Ectodermal cell (in vitro differentiated cells): ENCODE results near the gene DNAI1.

ENCODE experiments used
- H3K27ac ChIP-seq: 2 replicates; pipeline ENCODE4 v1.7.0; 2013; ENCODE audit warnings: mild to moderate bottlenecking, low read depth, low read length; ENCODE audit not compliant: insufficient read depth, poor library complexity, severe bottlenecking
- H3K27me3 ChIP-seq: 2 replicates; pipeline ENCODE4 v1.7.0; 2013; ENCODE audit warnings: mild to moderate bottlenecking, low read length; ENCODE audit not compliant: insufficient read depth, control insufficient read depth, poor library complexity, severe bottlenecking
- H3K36me3 ChIP-seq: one replicate; pipeline ENCODE4 v1.7.0; 2013; ENCODE audit warnings: low read length; ENCODE audit not compliant: control insufficient read depth, insufficient read depth
- H3K4me1 ChIP-seq: one replicate; pipeline ENCODE4 v1.7.0; 2013; ENCODE audit warnings: low read length; ENCODE audit not compliant: control insufficient read depth, insufficient read depth
- H3K4me3 ChIP-seq: 2 replicates; pipeline ENCODE4 v1.7.0; 2013; ENCODE audit warnings: low read depth, low read length, control low read depth; ENCODE audit not compliant: insufficient read depth
- H3K9me3 ChIP-seq: 2 replicates; pipeline ENCODE4 v1.7.0; 2013; ENCODE audit warnings: mild to moderate bottlenecking, low read length, moderate library complexity; ENCODE audit not compliant: control insufficient read depth
- WGBS, 2 experiments: methylation state at CpG; one replicate each; pipeline ENCODE4 v1.1.7; 2013; ENCODE audit warnings: missing lambda C conversion rate in 2 of 2; 5-methylcytosine and 5-hydroxymethylcytosine counted together

The DNAI1 gene

DNA sequence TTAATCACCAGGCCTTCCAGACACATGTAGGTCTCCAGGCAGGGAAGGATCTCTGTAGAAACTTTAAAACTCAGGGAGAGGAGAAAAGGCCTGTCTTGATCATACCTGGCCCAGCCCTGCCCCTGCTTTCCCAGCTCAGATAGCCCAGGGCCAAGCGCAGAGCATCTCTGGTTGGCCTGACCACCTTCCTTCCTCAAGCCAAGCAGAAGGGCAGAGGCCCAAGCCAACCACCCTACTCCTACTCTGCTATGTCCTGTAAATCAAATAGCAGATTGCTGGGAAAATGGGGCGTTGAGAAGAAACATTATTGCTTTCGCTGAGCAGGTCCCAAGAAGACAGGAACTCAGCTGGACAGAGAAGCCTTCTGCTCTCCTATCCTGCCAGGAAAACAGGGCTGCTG, 49.9 kb downstream of the DNAI1 start:
- Histone ChIP-seq H3K27me3 (no peaks in the 10 kb centered on the region), H3K36me3 (no peaks in the 10 kb centered on the region), H3K4me1 (peaks cover 21% of the 10 kb centered on the region), H3K9me3 (no peaks in the 10 kb centered on the region), H3K4me3 (no peak overlapping the region), H3K27ac (no peak overlapping the region)
- 87 to 93% methylated on average over 3 of the region's 3 CpGs for WGBS, 2 experiments

DNA sequence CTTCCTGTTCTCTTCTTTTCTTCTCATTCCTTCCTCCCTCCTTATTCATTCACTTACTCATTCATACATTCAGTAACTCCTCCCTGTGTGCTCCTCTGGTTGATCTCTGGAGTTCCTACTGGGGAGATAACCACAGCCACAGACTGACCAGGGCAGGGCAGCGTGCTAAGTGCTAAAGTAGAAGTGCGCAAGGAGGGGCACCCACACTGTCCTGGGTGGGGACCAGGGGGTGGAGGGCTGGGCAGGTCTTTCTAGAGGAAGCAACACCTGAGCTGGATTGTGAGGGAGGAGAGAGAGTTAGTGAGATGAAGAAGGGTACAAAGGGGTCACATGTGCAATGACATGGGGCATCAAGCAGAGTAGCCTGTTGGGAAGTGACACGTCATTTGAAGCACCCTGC, 50.3 kb downstream of the DNAI1 start:
- no peak overlapping the region for H3K4me3 ChIP-seq
- H3K27ac ChIP-seq: no peak overlapping the region
- H3K36me3 ChIP-seq: no peaks in the 10 kb centered on the region
- peaks cover 22% of the 10 kb centered on the region for H3K4me1 ChIP-seq
- 96 to 99% methylated on average over 3 of the region's 3 CpGs for WGBS, 2 experiments
- H3K9me3 ChIP-seq: no peaks in the 10 kb centered on the region
- no peaks in the 10 kb centered on the region for H3K27me3 ChIP-seq

DNA sequence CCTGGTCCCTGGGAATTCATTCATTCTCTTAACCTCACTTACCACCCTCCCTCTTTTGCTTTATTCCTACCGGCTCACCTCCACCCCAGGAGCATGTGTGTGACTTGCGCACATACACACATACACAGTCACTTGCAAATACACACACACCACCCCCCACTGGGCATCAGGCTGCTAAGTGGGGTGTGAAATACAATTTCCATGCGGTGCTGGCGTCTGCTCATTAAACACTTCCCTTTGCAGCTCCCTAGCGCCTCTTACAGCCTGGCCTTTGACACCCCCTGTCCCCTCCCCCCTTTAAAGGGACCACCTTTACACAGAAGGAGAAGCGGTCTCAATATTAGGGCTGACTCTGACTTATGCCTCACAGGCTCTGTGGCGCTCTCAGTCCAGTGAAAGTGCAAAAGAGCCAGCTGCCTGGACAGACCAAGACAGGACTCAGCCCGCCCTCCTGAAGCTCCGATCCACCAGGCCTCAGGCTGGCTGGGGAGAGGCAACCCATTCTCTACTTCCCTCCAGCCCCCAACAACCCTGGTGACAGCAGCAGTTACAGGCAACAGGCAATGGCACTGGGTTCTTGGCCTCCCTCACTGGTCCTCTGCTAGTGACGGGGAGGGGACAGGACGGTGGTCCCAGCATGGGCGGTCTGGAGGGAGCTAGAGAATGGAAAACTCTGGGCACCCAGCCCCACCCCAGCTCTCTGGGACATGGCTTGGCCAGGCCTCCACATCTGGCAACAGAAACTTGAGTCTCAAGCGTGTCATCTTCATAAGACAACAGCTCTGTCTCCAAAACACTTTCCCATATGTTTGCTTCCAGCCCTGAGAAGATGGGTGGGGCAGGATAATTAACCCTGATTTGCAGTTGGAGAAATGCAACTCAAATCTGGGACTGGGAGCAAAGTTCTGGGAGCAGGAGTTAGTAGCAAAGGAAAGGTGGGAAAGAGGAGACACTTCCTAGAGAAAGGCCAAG, 52.2 kb downstream of the DNAI1 start:
- 75 to 77% methylated on average over 13 of the region's 13 CpGs for WGBS, 2 experiments
- peaks cover 25% of the 10 kb centered on the region for H3K4me1 ChIP-seq
- H3K4me3 ChIP-seq: no peak overlapping the region
- H3K9me3 ChIP-seq: no peaks in the 10 kb centered on the region
- H3K27me3 ChIP-seq: no peaks in the 10 kb centered on the region
- H3K36me3 ChIP-seq: no peaks in the 10 kb centered on the region
- H3K27ac ChIP-seq: no peak overlapping the region

DNA sequence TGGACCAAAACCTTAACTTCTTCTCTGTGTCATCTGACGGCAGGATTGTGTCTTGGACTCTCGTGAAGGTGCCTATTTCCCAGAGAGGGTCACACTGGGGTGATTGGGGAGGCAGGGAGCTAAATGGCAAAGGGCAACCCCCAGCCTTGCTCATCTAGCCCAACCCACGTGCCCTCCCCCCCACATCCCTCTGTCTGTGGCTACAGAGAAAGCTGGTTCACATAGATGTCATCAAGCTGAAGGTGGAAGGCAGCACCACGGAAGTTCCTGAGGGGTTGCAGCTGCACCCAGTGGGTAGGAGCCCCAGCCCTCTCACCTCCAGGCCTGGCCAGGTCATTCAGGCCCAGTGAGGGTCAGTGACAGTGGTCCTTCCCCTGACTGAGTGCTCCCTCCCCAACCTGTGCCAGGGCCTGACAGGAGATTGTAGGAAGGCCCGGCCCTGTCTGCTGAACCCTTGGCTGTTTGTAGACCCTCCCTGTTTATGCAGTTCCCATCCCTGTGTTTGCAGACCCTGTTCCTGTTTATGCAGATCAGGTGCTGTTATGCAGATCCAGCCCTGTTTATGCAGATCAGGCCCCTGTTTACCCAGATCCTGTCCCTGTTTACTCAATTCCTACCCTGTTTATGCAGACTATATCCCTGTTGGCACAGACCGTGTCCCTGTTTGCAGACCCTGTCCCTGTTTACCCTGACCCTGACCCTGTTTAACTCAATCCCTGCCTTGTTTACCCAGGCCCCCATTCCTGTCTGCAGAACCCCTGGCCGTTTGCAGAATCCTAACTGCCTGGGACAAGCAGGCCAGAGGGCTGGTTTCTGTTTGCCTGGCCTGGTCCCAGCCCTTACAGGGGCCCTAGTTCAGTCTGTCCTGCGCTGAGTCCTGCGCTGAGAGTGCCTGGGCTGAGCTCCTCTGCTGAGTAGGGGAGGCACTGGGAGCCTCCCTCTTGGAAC, 53.8 kb downstream of the DNAI1 start:
- Histone ChIP-seq H3K27me3 (no peaks in the 10 kb centered on the region), H3K4me1 (peaks cover 25% of the 10 kb centered on the region), H3K9me3 (no peaks in the 10 kb centered on the region), H3K36me3 (no peaks in the 10 kb centered on the region), H3K27ac (no peak overlapping the region), H3K4me3 (no peak overlapping the region)
- WGBS, 2 experiments: 63 to 66% methylated on average over 9 of the region's 9 CpGs

DNA sequence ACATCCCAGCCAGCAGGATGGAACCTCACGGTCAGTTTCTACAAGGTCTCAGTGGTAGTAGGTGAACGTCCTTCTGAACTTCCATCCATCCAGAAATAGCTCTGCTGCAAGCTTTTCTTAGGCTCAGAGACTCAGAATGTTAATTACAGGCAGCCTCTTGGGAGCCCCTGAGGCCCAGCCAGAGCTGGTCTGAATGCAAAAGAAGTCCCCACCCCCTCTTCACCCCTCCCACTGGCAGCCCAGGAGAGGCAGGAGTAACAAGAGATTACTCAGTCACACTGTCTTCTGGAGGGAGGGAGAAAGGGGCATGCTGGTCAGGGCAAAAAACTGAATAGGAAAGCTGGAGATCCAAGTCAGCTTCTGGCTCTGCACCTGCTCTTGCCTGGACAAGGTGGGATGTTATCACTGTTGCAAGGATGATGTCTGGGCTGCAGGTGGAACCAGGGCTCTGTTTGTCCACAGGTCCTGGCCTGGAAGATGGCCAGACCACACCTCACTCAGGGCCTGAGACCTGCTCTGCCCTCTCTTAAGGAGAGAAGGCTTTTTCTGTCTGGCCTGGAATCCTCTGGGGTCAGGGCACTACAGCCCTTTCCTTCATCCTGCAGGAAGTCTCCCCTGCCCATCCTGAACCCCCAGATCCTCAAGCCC, 55.1 kb downstream of the DNAI1 start:
- Histone ChIP-seq H3K27me3 (no peaks in the 10 kb centered on the region), H3K27ac (no peak overlapping the region), H3K4me3 (no peak overlapping the region), H3K36me3 (no peaks in the 10 kb centered on the region), H3K9me3 (no peaks in the 10 kb centered on the region), H3K4me1 (peaks cover 25% of the 10 kb centered on the region)
- 27% methylated on average over 2 of the region's 2 CpGs for WGBS, 2 experiments

DNA sequence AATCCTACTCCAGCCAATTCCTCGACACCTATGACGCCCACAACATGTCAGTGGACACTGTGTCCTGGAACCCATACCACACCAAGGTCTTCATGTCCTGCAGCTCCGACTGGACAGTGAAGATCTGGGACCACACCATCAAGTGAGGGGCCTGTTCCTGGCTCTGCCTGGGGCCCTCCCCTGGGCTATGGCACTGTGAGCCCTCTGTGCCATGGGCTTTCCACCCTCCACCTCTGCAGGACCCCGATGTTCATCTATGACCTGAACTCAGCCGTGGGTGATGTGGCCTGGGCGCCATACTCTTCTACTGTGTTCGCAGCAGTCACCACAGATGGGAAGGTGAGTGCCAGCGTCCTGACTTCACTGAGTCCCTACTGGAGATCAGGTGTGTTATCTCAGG, 55.8 kb downstream of the DNAI1 start:
- no peaks in the 10 kb centered on the region for H3K27me3 ChIP-seq
- H3K36me3 ChIP-seq: no peaks in the 10 kb centered on the region
- no peak overlapping the region for H3K27ac ChIP-seq
- H3K9me3 ChIP-seq: no peaks in the 10 kb centered on the region
- no peak overlapping the region for H3K4me3 ChIP-seq
- peaks cover 25% of the 10 kb centered on the region for H3K4me1 ChIP-seq
- 96 to 97% methylated on average over 8 of the region's 8 CpGs for WGBS, 2 experiments

DNA sequence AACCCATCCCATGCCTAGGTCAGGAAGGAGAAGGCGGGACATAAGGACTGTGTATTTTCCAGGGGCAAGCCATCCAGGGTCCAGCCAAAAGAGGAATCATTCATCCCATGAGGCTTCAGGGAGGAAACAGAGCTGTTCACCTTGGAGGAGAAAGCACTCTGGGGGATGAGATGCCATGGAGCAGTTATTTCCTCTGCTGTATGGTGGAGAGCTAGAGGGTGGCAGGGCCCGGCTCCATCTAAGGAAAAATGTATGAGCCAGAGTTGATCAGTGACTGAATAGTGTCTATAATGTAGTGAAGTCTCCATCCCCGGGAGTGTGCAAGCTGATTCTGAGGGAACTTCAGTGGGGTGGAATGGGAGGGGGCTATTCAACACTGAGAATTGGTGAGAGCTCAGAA, 56.2 kb downstream of the DNAI1 start:
- Histone ChIP-seq H3K9me3 (no peaks in the 10 kb centered on the region), H3K4me1 (peaks cover 25% of the 10 kb centered on the region), H3K4me3 (no peak overlapping the region), H3K27me3 (no peaks in the 10 kb centered on the region), H3K36me3 (no peaks in the 10 kb centered on the region), H3K27ac (no peak overlapping the region)
- WGBS, 2 experiments: 93 to 97% methylated on average over 3 of the region's 3 CpGs

DNA sequence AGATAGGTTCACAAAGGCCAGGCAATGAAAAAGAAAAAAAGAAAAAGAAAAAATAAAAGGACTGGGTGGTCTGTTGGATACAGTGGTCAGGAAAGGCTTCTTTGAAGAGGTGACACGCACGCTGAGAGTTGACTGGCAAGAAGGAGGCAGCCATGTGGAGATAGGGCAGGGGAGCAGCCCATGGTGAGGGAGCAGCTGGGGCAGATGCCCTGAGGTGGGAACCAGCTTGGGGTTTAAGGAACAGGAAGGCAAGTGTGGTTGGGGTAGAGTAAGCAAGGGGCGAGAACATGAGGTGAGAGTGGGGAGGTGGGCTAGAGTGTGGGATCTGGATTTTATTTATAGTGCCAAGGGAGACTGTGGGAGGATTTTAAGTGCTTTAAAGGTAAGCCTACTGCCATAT, 57.4 kb downstream of the DNAI1 start:
- Histone ChIP-seq H3K27me3 (no peaks in the 10 kb centered on the region), H3K4me3 (no peak overlapping the region), H3K27ac (no peak overlapping the region), H3K36me3 (no peaks in the 10 kb centered on the region), H3K9me3 (no peaks in the 10 kb centered on the region), H3K4me1 (peaks cover 20% of the 10 kb centered on the region)
- 92% methylated on average over 3 of the region's 3 CpGs for WGBS, 2 experiments

DNA sequence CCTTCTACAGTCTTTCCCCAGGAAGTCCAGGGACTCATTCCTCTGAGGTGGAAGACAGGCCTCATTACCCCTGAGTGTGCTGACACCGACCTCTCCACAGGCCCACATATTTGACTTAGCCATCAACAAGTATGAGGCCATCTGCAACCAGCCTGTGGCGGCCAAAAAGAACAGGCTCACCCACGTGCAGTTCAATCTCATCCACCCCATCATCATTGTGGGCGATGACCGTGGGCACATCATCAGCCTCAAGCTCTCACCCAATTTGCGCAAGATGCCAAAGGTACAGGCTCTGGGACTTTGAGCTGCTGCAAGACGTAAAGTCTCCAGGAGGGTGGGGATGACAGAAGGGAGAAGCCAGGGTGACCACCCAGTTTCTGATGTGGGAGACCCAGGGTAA, 58.6 kb downstream of the DNAI1 start:
- Histone ChIP-seq H3K27me3 (peaks cover 3% of the 10 kb centered on the region), H3K27ac (no peak overlapping the region), H3K36me3 (no peaks in the 10 kb centered on the region), H3K9me3 (no peaks in the 10 kb centered on the region), H3K4me3 (no peak overlapping the region), H3K4me1 (peaks cover 18% of the 10 kb centered on the region)
- WGBS, 2 experiments: 91 to 93% methylated on average over 7 of the region's 7 CpGs
